ENCODE measurements around the gene PUM1.

GRCh38 chr1:30905916-30906620, 159.4 kb downstream of the PUM1 start:
- TF ChIP-seq POLR2A (IDR thresholded peaks at IDR 0.05) (no peak), CTCF (IDR thresholded peaks at IDR 0.05) (no peak)
